Measurements from ENCODE around the gene LYPLA2.
"Not testable (repeated sequence)": the region's sequence is repeated elsewhere in the genome, so short reads cannot be mapped to it uniquely, and the experiment has no call there.

LYPLA2 gene

DNA sequence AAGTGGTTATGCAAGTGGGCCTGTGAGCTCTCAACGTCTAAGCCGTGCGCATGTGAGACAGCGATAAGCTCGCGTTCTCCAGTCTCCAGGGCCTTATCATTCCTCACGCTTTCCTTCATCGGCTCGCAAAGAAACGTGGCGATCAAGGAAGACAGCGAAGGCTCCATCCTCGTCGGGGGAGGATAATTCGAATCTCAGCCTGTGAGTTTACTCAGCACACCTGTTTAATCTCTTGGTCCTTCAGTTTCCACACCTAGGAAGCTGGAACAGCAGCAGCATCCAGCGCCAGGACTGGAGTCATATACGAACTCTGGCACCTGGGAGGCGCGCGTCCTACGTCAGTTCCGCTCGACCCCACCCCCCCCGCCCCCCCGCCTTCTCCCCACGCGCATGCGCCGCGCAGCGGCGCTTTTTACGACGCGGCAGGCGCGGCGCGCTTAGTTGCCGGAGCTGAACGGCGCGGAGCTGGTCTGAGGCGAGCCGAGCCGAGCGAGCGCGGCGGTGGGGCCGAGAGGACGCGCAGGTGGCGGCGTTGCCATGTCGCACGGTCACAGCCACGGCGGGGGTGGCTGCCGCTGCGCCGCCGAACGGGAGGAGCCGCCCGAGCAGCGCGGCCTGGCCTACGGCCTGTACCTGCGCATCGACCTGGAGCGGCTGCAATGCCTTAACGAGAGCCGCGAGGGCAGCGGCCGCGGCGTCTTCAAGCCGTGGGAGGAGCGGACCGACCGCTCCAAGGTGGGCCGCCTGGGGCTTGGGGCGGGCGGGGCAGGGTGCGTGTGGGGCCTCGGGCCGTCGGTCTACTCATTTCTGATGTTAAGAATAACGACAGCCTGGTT, 12.7 kb upstream of the LYPLA2 start, which contains the start of gene PITHD1:
Gene PITHD1, plus strand, starts transcription at position 440 of the 836 bp plus-strand sequence. Its CDS starts 98 bp downstream, at position 538.
- DNase-seq (ENCODE audit: low read depth in 1 of 2, low spot score in 1 of 2): peak; percentile 65 to 71

DNA sequence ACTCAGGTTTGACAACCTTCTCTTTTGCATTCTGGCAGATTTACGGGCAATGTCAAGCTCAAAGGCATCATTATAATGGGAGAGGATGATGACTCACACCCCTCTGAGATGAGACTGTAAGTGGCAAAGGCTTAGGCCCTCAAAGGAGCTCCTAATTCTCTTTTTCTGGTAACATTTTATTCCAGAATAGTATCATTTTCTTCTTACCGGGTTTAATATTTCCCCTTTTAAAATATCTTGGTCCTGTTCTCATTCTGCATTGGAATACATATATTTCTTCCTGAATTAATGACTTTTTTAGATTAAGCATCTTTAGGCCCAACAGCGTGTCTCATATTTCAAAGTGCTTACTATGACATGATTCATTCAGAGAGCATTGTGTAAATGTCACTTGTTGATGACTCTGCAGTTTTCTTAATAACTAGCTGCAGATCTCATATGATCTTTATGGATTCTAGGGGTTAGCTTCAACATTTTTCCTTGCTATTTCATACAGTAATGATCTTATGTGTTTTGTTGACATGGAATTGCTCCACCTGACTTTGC, 11.0 kb upstream of the LYPLA2 start:
- no peak for DNase-seq (ENCODE audit: low read depth in 1 of 2, low spot score in 1 of 2)

DNA sequence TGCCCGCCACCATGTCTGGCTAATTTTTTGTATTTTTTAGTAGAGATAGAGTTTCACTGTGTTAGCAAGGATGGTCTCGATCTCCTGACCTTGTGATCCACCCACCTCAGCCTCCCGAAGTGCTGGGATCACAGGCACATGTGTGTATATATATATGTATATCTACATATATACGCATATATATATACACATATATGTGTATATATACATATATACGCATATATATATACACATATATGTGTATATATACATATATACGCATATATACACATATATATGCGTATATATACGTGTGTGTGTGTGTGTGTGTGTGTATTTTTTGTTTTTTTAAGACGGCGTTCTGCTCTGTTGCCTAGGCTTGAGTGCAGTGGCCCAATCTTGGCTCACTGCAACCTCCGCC, 7.8 kb upstream of the LYPLA2 start:
- not testable (repeated sequence) for DNase-seq (ENCODE audit: low read depth in 1 of 2, low spot score in 1 of 2)

DNA sequence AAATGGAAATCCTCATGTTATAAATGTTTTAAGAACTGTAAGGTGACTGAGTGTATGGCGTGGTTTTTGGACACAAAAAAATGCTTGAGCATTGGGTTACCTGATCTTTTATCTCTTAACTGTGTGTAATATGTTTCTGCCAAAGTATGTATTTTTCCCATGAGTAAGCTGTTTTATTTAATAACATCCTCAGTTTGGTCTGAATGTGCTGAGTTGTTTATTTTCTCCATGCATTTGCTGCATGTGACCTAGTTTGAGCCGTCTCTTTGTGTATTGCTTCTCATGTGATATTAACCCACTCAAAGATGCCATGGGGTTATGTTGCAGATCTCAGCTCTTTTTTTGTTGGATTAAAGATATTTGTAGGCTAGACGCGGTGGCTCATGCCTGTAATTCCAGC, 6.1 kb upstream of the LYPLA2 start:
- no peak for DNase-seq (ENCODE audit: low read depth in 1 of 2, low spot score in 1 of 2)

DNA sequence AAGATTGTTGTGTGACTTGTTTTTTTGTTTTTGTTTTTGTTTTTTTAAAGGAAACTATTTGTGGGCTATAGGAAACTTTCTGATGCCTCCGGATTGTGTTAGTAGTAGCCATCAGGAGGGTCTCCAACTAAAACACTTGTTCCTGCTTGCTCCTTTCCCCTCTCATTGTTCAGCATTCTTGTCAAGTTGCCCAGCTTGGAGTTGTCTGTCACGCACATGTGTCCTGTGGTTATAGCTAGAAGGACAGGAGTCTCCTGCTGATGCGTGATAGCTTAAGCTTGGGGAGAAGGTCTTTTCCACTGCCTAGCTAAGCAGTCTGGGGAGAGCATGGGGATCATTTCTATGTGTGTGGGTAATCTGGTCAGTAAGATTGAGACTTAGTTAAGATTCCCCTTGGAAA, 3.2 kb upstream of the LYPLA2 start:
- DNase-seq (ENCODE audit: low read depth in 1 of 2, low spot score in 1 of 2): no peak

- no peak for DNase-seq (ENCODE audit: low read depth in 1 of 2, low spot score in 1 of 2)
Observed at GRCh38 chr1:23788695-23789094, 2.2 kb upstream of the LYPLA2 start.

DNA sequence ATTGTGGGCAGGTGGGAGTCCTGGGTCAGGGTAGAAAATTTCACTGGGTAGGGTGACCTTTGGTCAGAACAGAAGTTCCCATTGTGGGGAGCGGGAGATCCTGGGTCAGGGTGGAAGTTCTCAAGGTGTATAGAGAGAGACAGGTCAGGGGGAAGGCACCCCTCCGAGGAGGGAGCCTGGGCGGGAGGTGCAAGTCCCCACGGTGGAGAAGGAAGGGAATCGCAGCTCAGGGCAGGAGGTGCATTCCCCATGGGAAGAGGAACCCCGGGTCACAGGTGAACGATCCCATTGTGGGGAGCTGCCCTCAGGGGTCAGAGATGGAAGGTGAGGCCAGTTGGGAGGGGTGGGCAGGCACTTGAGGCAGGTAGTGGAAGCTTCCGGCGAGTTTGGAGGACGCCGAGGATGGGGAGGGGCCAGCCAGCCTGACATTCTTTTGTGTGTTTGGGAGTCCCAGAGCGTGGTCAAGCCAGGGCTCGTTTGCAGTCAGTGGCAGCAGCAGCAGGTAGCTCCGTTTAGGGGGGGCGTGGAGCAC, 637 bp downstream of the LYPLA2 start:
- no peak for DNase-seq (ENCODE audit: low read depth in 1 of 2, low spot score in 1 of 2)

- no peak for DNase-seq (ENCODE audit: low read depth in 1 of 2, low spot score in 1 of 2)
Observed at GRCh38 chr1:23792151-23792945, 1.4 kb downstream of the LYPLA2 start.

DNA sequence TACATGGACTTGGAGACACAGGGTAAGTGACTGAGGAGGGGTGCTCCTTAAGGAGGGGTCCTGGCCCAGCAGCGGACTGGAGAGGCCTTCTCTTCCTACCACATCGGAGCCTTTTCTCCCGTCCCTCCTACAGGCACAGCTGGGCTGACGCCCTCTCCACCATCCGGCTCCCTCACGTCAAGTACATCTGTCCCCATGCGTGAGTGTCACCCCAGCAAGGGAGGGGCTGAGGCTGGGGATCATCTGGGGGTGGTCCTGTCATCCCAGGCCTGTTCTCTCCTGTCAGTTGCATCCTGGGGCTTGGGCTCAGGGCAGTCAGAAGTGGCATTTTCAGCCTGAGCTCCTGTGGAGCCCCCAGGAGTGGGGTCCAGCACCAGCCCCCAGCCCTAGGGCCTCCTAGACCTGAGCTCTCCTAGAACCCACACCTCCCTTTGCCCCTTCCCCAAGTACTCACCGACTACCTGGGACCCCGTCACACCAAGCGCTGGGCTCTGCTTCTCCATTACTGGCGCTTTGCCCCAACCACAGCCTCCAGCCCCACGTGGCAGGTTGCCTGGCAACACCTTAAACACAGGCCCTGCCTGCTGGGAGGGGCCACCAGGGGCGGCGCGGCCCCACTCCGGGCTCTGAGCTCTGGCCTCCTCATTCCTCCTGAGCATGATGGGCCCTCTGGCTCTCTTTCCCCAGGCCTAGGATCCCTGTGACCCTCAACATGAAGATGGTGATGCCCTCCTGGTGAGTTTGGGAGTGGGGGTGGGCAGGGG, 2.3 kb downstream of the LYPLA2 start:
- no peak for DNase-seq (ENCODE audit: low read depth in 1 of 2, low spot score in 1 of 2)

GRCh38 chr1:23793861-23794731, 3.2 kb downstream of the LYPLA2 start:
- DNase-seq (ENCODE audit: low read depth in 1 of 2, low spot score in 1 of 2): no peak

- not testable (repeated sequence) for DNase-seq (ENCODE audit: low read depth in 1 of 2, low spot score in 1 of 2)
Observed at GRCh38 chr1:23794732-23795182, 3.8 kb downstream of the LYPLA2 start.

DNA sequence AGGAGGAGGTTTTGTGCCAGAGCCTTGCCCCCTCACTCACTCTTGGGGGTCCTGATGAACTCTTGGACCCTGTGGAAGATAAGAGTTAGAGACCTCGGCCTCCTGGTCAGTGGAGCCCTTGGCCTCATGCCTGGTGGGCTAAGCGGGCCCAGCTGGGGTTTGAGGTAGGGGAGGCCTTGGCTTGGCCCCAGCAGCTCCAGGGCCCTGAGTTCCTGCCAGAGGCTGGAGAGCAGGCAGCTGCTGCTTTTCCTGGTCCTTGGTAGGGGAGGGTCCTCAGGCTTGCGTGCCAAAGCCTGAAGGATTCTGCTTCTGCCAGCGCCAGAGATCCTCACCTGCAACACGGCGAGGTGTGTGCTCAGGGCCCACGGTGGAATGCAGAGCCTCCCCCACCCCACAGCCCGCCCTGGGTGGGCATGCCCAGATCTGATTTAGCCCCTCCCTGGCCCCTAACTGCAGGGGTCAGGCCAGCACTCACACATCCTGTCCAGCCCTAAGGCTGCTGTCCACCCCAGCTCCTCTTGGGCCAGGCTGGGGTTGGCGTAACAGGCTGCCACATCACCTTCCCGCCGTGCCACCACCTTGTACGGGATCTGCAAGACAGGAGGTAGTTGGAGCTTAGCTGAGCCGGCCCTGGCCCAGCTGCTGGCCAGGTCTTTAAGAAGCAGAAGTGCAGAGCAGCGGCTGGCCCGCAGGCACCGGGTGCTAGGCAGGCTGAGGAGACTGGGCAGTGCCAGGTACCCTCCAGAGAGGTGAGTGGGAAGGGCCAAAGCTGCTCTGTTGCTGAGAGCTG, 4.9 kb downstream of the LYPLA2 start:
- DNase-seq (ENCODE audit: low read depth in 1 of 2, low spot score in 1 of 2): no peak

GRCh38 chr1:23796466-23797271, 5.7 kb downstream of the LYPLA2 start:
- no peak for DNase-seq (ENCODE audit: low read depth in 1 of 2, low spot score in 1 of 2)

DNA sequence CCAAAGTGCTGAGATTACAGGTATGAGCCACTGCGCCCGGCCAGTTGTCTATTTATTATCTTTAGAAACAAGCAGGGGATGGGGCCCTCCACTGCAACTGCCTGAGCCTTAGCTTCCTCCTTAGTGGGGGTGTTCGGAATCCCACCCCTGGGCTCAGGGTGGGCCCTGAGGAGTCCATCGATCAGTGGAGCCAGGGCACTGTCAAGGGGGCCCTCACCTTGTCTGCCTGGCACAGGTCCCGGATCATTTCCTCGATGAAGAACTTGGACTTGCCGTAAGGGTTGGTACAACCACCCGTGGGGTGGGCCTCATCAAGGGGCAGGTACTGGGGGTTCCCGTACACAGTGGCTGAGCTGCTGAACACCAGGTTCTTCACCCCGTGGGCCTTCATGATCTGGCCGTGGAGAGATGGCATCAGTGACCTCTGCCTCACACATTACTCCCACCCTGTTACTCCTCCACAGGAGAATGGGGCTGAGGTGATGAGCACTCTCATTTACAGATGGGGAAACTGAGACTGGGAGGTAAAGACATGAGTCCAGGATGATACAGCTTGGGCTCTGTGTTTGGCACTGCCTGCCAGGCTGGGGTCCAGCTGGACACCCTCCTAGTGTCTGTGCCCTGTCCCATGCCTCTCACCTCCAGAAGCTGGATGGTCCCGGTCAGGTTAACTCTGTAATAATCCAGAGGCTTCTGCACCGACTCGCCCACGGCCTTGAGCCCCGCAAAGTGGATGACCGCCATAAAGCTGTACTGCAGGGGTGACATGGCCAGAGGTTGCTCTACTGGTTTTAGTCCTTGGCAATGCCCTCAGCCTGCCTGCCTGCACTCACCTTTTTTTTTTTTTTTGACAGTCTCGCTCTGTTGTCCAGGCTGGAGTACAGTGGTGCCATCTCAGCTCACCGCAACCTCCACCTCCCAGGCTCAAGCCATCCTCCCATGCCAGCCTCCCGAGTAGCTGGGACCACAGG, 6.8 kb downstream of the LYPLA2 start:
- no peak for DNase-seq (ENCODE audit: low read depth in 1 of 2, low spot score in 1 of 2)

GRCh38 chr1:23798662-23799142, 7.8 kb downstream of the LYPLA2 start:
- DNase-seq (ENCODE audit: low read depth in 1 of 2, low spot score in 1 of 2): no peak

DNA sequence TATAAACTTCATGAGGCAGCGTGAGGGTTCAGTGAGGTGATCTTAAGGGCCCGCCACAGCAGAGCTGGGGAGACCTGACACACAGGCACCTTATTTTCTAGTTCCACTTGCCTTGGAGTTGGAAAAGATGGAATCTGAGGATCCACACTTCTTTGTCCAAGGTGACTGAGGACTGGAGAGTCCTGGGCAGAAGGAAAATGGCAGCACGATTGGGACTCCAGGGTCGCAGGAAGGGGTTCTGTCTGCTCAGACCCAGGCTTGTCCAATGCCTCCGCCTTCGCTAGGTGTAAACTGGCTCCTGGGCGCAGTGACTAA, 8.3 kb downstream of the LYPLA2 start:
- DNase-seq (ENCODE audit: low read depth in 1 of 2, low spot score in 1 of 2): no peak
